Endothelial cell of umbilical vein (primary cell): ENCODE measurements around the gene NRXN3.

Experiments
- EZH2 ChIP-seq: IDR thresholded peaks from 2 replicates; pipeline ENCODE4 v1.6.1; 2012; ENCODE audit warnings: borderline replicate concordance, low read depth, mild to moderate bottlenecking, moderate library complexity, low read length, inconsistent platforms; ENCODE audit not compliant: severe bottlenecking
- MYC ChIP-seq: IDR thresholded peaks from one replicate; pipeline ENCODE4 v1.6.1; 2011; ENCODE audit warnings: mild to moderate bottlenecking, low read depth, low read length
- POLR2A ChIP-seq: IDR thresholded peaks from 2 replicates; pipeline ENCODE4 v1.6.1; 2012; ENCODE audit warnings: low read depth, mild to moderate bottlenecking, control low read depth, low read length

DNA sequence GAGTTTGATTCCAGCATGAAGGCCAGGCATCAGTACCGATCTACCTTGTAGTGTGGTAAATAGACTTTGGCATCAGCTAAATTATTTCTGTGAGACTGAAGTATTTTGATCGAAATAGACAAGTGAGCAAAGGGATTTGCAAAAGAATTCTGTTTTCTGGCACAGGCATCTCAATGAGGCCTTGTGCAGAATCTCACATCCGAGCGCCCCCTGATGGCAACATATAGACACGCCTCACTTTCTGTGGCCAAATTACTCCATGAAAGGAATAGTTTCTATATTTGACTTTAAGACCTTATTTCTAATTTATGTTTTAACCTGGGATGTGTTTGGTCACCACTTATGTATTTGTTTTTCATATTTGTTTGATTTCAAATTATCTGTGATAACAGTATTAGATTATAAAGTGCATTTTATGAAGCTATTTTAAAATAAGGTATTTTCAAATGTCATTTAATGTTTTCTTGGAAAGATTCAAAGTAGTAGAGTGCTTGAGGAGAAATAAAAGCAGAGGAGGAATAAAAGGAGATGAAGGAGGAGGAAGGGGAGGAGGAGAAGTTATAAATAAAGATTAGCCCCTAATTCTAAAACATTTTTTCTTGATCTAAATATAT is 731.9 kb downstream of the NRXN3 start:
- TF ChIP-seq POLR2A (no peak), EZH2 (no peak), MYC (no peak)
